Activated T-helper 2 cell treated with anti-CD3 and anti-CD28 coated beads, Interferon-gamma antibody, Interleukin-2, Interleukin-4, amounts not matched to agents 10 μg/mL and 5 μg/mL and 100 μg/mL, durations not matched to agents 14 hours and 24 hours and 36 hours (primary cell): ENCODE results near the gene MORN3. TPM values are rescaled to one million over a fixed set of nuclear protein-coding genes. Genes with fewer than 3 reads are reported as not detected.
"Not testable (repeated sequence)": the region's sequence is repeated elsewhere in the genome, so short reads cannot be mapped to it uniquely, and the experiment has no call there.

Experiments used
- DNase-seq: peaks from one replicate; pipeline ENCODE4 v3.0.0; 2021; ENCODE audit warnings: low spot score
- H3K27ac Mint-ChIP-seq: one replicate; pipeline ENCODE4 v1.8.0; 2021; ENCODE audit warnings: mixed read lengths
- H3K27me3 Mint-ChIP-seq: one replicate; pipeline ENCODE4 v1.8.0; 2021; ENCODE audit warnings: low read depth, mixed read lengths
- H3K36me3 Mint-ChIP-seq: one replicate; pipeline ENCODE4 v1.8.0; 2021; ENCODE audit warnings: low read depth, mixed read lengths
- H3K4me1 Mint-ChIP-seq: one replicate; pipeline ENCODE4 v1.8.0; 2021; ENCODE audit warnings: low read depth, mixed read lengths
- H3K4me3 Mint-ChIP-seq: one replicate; pipeline ENCODE4 v1.8.0; 2021; ENCODE audit warnings: low read depth, mild to moderate bottlenecking, moderate library complexity, mixed read lengths
- H3K9me3 Mint-ChIP-seq: one replicate; pipeline ENCODE4 v1.8.0; 2021; ENCODE audit warnings: mixed read lengths
- intact Hi-C: fragments of 100-400 bp; cut with micrococcal nuclease; formaldehyde crosslinking; loops from one replicate; pipeline ENCODE4 v1.15.1; 2023
- total RNA-seq: library from RNA; stranded (reverse); gene quantifications from 2 replicates; pipeline ENCODE4 v1.2.3, GENCODE V29; 2022

MORN3 gene
- total RNA-seq, 1 donor from 2014 or later: 0.37 TPM

GRCh38 chr12:121709064-121709424 lies 39.6 kb upstream of the MORN3 start:
- H3K4me1 Mint-ChIP-seq: peaks cover 15% of the 10 kb centered on the region
- H3K4me3 Mint-ChIP-seq, DNase-seq, H3K27me3 Mint-ChIP-seq, H3K9me3 Mint-ChIP-seq, H3K27ac Mint-ChIP-seq, H3K36me3 Mint-ChIP-seq, intact Hi-C loops: not testable (repeated sequence)

GRCh38 chr12:121708313-121709063 lies 39.0 kb upstream of the MORN3 start:
- no peak for DNase-seq
- Mint-ChIP-seq H3K36me3 (no peaks in the 10 kb centered on the region), H3K9me3 (no peaks in the 10 kb centered on the region), H3K27me3 (peaks cover 8% of the 10 kb centered on the region), H3K4me3 (no peak overlapping the region), H3K27ac (no peak overlapping the region), H3K4me1 (peaks cover 9% of the 10 kb centered on the region)
- intact Hi-C loops: no loop called here

GRCh38 chr12:121705514-121705913 lies 36.1 kb upstream of the MORN3 start:
- Mint-ChIP-seq H3K4me3 (no peak overlapping the region), H3K27ac (no peak overlapping the region), H3K36me3 (no peaks in the 10 kb centered on the region), H3K27me3 (peaks cover 12% of the 10 kb centered on the region), H3K9me3 (no peaks in the 10 kb centered on the region), H3K4me1 (peaks cover 1% of the 10 kb centered on the region)
- DNase-seq: no peak
- intact Hi-C loops: no loop called here

- Mint-ChIP-seq H3K9me3 (no peaks in the 10 kb centered on the region), H3K4me1 (no peaks in the 10 kb centered on the region), H3K27me3 (peaks cover 12% of the 10 kb centered on the region), H3K4me3 (no peak overlapping the region), H3K36me3 (no peaks in the 10 kb centered on the region), H3K27ac (no peak overlapping the region)
- intact Hi-C loops: no loop called here
- no peak for DNase-seq
Observed at GRCh38 chr12:121702944-121703343, 33.5 kb upstream of the MORN3 start.

GRCh38 chr12:121701667-121702277 lies 32.3 kb upstream of the MORN3 start:
- no peaks in the 10 kb centered on the region for H3K4me1 Mint-ChIP-seq
- H3K27me3 Mint-ChIP-seq: peaks cover 11% of the 10 kb centered on the region
- no peaks in the 10 kb centered on the region for H3K36me3 Mint-ChIP-seq
- intact Hi-C loops: no loop called here
- no peaks in the 10 kb centered on the region for H3K9me3 Mint-ChIP-seq
- no peak overlapping the region for H3K4me3 Mint-ChIP-seq
- DNase-seq: no peak
- no peak overlapping the region for H3K27ac Mint-ChIP-seq

GRCh38 chr12:121697861-121698260 lies 28.4 kb upstream of the MORN3 start:
- H3K9me3 Mint-ChIP-seq, H3K27me3 Mint-ChIP-seq, H3K4me1 Mint-ChIP-seq, H3K4me3 Mint-ChIP-seq, DNase-seq, H3K27ac Mint-ChIP-seq, H3K36me3 Mint-ChIP-seq: not testable (repeated sequence)
- intact Hi-C loops: loop anchor here (1.0 kb wide), 2 partner anchors 75 to 96 kb away; no protein-coding TSS in a partner anchor

- peaks cover 1% of the 10 kb centered on the region for H3K4me1 Mint-ChIP-seq
- intact Hi-C loops: loop anchor here (1.0 kb wide), 2 partner anchors 76 to 97 kb away; no protein-coding TSS in a partner anchor
Observed at GRCh38 chr12:121697093-121697698, 27.7 kb upstream of the MORN3 start.

GRCh38 chr12:121693155-121693687 lies 23.8 kb upstream of the MORN3 start:
- H3K4me1 Mint-ChIP-seq: peaks cover 1% of the 10 kb centered on the region
- DNase-seq: no peak
- no peaks in the 10 kb centered on the region for H3K36me3 Mint-ChIP-seq
- H3K4me3 Mint-ChIP-seq: no peak overlapping the region
- no peaks in the 10 kb centered on the region for H3K9me3 Mint-ChIP-seq
- peaks cover 2% of the 10 kb centered on the region for H3K27me3 Mint-ChIP-seq
- intact Hi-C loops: no loop called here
- H3K27ac Mint-ChIP-seq: no peak overlapping the region

More at GRCh38 chr12:121697093-121697698, 27.7 kb upstream of the MORN3 start:
- no peak for DNase-seq
- no peak overlapping the region for H3K4me3 Mint-ChIP-seq
- H3K27ac Mint-ChIP-seq: no peak overlapping the region
- no peaks in the 10 kb centered on the region for H3K9me3 Mint-ChIP-seq
- no peaks in the 10 kb centered on the region for H3K36me3 Mint-ChIP-seq
- H3K27me3 Mint-ChIP-seq: peaks cover 6% of the 10 kb centered on the region

- H3K27ac Mint-ChIP-seq, H3K36me3 Mint-ChIP-seq, H3K27me3 Mint-ChIP-seq, DNase-seq, H3K9me3 Mint-ChIP-seq, intact Hi-C loops, H3K4me3 Mint-ChIP-seq, H3K4me1 Mint-ChIP-seq: not testable (repeated sequence)
Observed at GRCh38 chr12:121692744-121693143, 23.3 kb upstream of the MORN3 start.

GRCh38 chr12:121689430-121689829 lies 20.0 kb upstream of the MORN3 start:
- H3K36me3 Mint-ChIP-seq: no peaks in the 10 kb centered on the region
- no peaks in the 10 kb centered on the region for H3K9me3 Mint-ChIP-seq
- no peaks in the 10 kb centered on the region for H3K27me3 Mint-ChIP-seq
- no peak overlapping the region for H3K27ac Mint-ChIP-seq
- peaks cover 5% of the 10 kb centered on the region for H3K4me1 Mint-ChIP-seq
- H3K4me3 Mint-ChIP-seq: no peak overlapping the region
- no peak for DNase-seq
- intact Hi-C loops: no loop called here

- intact Hi-C loops: no loop called here
- Mint-ChIP-seq H3K27me3 (no peaks in the 10 kb centered on the region), H3K27ac (no peak overlapping the region), H3K36me3 (no peaks in the 10 kb centered on the region), H3K9me3 (no peaks in the 10 kb centered on the region), H3K4me3 (no peak overlapping the region), H3K4me1 (peaks cover 5% of the 10 kb centered on the region)
- no peak for DNase-seq
Observed at GRCh38 chr12:121688966-121689365, 19.5 kb upstream of the MORN3 start.

- H3K27me3 Mint-ChIP-seq, intact Hi-C loops: not testable (repeated sequence)
Observed at GRCh38 chr12:121679661-121680197, 10.3 kb upstream of the MORN3 start.

More at GRCh38 chr12:121679661-121680197, 10.3 kb upstream of the MORN3 start:
- H3K27ac Mint-ChIP-seq, H3K9me3 Mint-ChIP-seq, H3K36me3 Mint-ChIP-seq, DNase-seq, H3K4me3 Mint-ChIP-seq, H3K4me1 Mint-ChIP-seq: not testable (repeated sequence)
